HL-60/S4 (cell line): ENCODE results near the gene TLE1.
"Not testable (repeated sequence)": the region's sequence is repeated elsewhere in the genome, so short reads cannot be mapped to it uniquely, and the experiment has no call there.

Experiments
- in situ Hi-C: fragments of 300-500 bp; cut with MboI; formaldehyde crosslinking; loops from 2 replicates; pipeline ENCODE4 v1.14.3; 2022; ENCODE audit warnings: low sequenced_read_pairs

Gene TLE1

DNA sequence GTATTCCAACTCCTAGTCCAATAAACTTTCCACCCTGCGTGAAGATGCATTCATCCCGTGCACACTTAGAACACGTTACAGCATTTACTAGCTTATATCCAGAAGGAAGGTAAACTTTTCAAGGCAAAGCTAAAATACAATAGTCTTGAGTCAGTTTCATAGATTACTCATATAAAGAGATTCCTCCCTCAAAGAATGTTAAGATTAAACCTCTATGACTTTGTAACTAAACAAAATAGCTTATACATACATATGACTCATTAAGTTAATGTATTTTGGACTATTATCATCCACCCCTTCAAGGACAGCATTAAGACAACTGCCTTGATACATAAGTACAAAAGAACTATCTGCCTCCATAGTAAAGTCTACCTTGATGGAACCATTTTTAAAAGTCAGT lies 36.1 kb downstream of the TLE1 start:
- in situ Hi-C loops, result no loop called here

DNA sequence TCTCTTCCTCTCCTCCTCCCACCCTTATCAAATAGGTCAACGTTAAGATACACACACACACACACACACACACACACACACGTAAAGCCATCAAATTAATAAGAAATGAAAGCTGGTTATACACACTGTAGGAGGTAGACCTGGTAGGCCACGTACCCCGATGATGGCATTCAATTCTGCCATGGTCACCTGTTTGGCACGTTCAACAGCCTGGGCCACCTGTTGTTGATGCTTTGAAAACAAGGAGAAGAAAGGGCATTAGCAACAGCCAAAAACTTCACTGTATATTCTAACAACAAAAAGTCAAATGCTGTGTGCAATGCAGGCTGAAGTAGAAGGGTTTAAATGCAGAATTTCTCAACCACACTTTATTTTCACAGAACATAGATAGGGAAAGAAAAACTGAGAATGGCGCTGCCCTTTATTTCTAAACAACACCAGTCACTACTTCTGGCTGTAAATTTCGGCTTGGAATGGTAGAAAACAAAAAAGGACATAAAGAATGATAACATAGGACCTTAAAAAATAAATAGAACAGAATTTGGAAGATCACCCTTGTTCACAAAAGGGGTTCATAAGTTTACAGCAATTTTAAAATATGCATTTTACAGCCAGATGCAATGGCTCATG lies 37.2 kb downstream of the TLE1 start:
- in situ Hi-C loops, result no loop called here

DNA sequence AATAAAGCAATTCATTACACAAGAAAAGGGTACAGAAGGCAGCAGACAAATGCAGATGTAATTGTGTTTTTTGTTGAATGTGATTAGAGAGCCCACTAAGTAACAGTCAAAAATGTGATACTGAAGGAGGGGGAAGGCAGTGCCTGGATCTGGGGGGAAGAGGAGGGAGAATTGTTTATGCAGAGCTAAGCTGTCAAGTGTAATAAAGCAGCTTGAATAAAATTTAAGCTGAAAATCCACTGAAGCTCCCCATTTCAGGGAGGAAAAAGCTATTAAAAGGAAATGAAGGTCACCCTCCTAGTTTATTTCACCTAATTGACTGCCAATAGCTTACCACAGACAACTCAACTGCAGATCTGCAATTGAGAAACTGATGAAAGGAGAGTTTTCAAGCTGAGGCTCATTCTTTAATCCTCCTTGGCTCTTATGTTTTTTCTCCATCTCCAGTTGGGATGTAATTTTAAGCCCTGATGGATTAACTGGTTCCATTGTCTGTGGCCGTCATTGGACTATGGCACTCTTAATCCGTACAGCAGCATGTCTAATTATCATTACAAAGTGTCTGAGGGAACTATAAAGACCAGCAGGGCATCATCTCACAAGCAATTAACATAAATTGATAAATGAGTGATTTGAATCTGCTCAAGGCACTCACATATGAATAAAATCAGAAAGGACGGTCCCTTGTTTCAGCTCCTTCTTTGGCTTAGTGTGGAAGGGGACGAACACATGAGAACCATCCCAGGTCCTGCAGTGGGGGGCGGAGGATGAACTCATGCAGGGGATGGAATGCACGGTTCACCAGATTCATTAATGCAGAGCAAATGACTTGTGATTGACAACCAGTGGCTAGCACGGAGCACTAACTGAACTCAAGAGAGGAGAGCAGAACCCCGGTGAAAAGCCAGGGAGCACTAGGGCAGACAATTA lies 38.5 kb downstream of the TLE1 start:
- in situ Hi-C loops, result no loop called here

DNA sequence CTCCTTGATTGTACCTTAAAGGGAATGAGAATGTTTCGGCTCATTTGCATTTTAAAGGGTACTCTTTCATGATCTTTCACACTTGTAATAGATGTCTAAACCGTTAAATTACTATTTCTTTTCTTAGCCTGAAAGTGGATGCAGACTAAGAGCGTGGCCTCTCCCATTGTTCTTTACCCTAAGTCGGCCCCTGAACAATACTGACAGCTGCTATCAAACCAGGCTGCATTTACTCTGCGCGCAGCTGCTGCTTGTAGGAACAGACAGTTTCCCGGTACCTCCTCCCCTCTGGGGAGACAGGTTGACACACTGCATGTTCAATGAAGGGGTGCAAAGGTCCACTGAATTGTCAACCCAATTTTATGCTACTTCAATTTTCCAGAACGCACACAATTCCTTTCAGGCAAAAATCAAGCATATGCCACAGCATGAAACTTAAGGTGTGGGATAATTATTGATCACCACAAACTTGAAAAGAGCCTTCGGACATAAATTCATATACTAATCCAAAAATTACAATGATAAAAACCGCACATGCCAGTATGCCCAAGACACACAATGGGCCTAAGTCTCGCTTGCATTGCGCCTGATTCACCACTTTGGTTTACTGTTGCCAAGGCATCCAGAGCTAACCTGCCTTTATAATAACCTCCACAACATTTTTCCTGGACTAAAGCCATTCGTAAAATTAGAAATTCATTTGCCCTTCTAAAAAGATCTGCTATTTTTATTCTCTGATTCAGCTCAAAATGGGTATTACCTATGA lies 39.7 kb downstream of the TLE1 start:
- in situ Hi-C loops, result no loop called here

DNA sequence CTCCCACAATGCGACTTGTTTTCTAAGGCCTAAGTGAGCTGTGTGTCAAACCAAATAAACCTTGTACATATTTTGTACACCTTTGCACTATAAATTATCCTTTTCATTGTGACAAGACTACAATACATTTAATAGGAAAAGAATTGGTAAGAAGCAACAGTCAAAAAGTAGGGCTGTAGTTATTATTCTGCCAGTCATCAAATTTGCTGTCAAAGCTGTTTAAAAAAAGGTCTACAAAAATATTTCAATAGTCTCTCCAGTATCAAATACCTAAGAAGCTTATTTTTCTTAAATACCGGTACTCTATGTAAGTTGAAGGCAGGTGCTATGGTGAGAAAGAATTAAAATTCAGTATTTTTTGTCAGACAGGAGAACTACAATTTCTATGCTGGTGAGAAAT lies 40.5 kb downstream of the TLE1 start:
- in situ Hi-C loops, result no loop called here

DNA sequence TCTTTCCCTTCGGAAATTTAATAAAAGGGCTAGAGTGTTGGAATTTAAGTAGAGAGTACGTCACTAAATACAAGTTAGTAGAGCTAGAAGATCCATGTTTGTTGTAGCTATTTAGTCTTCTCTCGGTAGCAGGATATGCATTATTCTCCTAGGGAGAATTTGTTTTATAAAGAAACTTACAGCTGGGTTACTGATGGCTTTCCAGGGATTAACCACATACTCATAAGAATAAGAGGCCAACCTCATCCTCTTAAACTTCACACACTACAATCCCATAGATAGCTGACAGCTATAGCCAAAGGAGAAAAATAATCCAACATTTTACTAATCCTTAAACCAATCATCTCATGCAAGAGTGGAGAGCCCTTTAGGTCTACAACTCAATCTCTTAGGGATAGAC lies 43.0 kb downstream of the TLE1 start:
- in situ Hi-C loops, result no loop called here

DNA sequence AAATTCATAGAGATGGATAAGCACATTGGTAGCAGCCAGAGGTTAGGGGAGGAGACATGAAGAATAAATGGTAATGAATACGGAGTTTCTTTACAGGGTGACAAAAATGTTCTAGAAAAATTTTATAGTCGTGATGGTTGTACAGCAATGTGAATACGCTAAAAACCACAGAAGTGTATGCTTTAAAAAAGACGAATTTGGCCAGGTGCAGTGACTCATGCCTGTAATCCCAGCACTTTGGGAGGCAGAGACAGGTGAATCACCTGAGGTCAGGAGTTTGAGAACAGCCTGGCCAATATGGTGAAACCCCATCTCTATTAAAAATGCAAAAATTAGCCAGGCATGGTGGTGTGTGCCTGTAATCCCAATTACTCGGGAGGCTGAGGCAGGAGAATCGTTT lies 44.8 kb downstream of the TLE1 start:
- in situ Hi-C loops, result not testable (repeated sequence)

DNA sequence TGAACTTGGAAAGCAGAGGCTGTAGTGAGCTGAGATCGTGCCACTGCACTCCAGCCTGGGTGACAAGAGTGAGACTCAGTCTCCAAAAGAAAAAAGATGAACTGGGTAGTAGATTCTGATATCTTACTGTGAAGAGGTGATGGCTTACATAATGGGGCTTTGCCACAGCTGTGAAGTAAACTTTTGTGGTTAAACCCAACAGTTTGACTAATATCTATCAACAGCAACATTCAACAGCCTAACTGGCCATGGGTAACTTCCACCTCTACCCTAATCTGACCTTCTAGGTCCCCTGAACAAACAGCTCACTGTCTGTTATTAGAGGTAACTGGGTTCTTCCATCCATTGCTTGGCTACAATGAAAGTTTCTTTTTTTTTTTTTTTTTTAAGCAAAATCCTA lies 52.1 kb downstream of the TLE1 start:
- in situ Hi-C loops, result no loop called here

DNA sequence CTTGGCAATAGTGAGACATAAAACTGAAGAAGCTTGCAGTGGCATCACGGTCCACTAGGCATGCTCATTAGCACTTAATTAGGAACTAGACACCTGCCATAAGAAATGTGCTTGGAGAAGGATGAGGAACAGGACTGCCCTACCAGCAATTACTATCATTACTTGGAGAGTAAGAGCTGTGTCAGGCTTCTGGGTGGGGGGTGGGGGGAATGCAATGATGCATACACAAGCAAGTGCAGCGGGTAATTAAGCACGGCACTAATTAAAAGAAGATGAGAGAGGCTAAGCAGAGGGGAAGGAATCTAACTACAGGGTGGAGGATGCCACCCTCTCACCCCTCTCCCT lies 53.1 kb downstream of the TLE1 start:
- in situ Hi-C loops, result no loop called here

DNA sequence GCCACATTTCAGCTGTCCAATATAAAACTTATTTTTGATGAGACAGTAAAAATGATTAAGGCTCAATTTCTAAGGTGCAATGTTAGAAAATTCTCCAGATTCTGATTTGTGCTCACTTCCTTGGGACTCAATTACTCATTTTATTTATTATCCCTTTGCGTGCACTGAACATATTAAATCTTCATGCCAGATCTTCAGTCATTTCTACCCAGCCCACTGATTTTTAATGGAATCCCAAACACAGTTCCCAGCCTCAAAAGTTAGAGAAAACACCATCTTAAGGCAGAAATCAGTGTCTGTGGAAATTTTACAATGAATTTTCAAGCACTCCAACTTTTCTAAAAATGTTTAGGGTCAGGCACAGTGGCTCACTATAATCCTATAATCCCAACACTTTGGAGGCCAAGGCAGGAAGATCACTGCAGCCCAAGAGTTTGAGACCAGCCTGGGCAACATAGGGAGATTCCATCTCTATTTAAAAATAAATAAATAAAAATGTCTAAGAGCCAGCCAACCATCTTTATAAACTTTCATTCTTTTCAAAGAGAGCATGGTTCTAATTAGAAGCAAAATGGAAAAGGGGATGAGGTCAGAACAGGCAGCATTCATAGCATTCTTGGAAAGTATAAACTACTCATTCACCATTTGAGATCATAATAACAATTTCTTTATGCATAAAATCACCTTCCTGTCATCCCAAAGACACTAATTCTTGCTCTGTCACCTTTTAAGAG lies 53.7 kb downstream of the TLE1 start:
- in situ Hi-C loops, result no loop called here

DNA sequence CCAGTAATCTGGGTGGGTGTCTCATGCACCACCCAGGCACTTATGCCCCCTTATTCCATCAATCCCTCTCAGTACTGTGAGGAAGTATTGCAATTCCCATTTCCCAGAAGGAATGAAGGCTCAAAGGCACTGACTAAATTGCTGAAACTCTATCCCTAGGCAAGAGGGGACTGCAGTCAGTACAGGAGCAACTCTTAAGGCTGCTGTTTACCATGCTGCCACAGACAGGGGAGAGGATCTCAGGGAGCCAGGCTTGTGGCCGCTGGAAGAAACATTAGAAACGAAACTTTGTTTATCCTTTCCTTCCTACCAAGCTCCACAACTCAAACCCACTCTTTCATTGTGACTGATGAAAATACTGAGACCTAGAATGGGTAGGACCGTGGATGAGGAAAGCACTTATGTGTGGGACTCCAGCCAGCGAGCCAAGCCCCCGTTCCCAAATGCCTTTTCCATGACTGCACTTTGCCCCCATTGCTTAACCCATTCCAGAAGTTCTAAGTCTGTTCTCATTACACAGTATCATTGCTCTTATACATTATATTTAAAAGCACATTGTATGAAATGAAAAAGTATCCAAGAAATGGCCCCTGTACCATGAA lies 54.3 kb downstream of the TLE1 start:
- in situ Hi-C loops, result no loop called here

DNA sequence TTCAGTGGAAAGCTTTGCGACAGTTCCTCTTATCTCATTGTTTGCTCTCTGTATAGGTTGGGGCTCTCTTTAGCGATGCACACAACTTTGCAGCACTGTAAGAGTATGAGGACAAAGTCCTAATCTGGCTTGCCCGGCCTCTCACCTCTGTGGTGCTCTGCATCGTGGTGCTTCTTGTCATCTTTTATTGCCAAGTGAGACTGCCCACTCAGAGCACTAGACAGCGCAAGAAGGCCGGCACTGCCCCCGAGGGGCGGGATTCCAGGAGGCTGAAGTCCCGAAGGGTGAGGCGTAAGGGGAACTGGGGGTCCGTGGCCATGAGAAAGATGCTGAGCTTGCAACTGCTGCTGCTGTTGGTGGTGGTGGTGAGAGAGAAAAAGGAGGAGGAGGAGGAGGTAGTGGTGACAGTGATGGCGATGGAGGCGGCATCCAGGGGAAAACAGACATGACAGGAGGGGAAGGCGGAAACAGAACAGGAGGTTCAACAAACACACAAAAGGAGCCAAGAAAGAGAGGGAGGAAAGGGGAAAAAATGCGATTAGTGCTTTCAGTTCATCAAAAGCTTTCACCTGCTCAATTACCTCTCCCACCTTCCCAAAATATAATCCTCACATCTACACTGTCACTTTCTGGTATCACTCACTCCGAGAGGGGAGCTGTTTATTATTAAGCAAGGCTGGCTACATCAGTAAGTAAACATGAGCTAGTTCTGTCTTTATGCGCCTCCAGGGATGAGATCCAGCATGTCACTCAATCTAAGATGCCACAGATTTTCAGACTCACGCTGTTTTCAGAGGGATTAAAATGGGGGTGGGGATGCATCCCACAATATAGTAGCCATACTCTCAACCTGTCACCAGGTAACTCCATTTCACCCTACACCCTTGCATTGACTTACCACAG lies 55.1 kb downstream of the TLE1 start:
- in situ Hi-C loops, result no loop called here

DNA sequence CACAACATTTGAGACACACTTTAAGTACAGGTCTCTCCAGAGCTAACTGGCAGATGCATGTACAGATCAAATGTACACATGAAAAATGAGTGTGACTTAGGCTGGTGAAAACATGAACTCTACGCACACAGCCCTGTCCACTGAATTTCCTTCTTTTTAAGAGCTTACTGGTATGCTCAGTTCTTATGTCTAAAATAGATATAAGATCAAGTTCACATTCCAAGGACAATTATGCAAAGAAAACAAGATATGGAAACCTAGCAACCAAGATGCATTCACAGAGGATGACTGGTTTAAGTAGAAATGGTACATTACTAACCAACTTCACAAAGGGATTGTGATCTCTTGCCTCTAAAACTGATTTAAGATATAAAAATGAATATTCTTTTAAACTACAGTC lies 56.7 kb downstream of the TLE1 start:
- in situ Hi-C loops, result no loop called here

DNA sequence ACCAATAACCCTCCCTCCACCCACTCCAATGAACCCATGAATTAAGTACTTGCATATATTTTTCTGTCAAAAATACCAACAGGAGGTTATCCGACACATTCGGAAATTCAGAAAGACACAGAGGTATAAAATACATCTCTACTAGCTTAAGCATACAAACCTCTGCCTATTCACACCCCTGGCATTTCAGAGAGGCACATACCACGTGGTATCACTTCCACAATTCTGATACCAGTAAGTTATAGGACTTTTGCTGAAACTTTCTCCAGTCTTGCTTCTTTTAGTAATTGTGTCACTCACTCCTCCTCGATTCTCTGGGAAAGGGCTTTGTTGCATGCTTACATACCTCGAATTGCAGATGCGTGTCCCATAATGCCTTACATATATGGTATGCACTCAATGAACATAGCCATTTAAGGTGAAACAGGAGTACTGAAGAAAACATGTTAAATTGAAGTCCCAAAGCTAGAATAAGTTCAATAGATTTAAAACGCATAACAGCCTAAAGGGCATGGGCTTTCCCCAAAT lies 58.1 kb downstream of the TLE1 start:
- in situ Hi-C loops, result no loop called here

DNA sequence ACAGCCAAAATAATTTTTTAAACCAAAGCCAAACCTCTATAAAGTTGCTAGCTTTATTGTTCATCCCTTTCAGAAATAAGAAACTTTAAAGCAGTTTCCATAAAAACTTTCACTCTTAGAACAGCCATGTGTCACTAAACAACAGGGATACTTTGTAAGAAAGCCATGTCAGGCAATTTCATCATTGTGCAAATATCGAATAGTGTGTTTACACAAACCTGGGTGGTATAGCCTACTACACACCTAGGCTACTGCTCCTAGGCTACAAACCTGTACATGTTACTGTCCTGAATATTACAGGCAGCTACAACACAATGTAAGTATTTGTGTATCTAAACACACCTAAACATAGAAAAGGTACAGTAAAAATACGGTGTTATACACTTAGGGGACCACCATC lies 59.9 kb downstream of the TLE1 start:
- in situ Hi-C loops, result no loop called here

DNA sequence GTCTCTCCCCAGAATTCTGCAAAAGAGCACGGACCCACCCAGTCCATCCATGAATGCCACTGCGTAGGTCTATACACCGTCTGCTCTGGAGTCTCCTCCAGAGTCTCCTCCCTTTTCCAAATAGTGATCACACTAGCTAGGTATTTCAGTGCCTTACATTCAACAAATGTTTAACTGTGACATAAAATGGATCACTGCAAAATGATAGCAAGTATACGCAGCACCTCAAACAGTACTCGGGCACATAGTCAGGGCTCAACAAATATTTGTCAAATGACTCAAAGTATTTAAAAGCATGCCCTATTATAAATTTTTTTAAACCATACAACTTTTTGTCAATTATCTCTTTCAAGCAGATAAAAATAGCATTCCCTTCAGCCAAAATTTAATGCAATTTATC lies 60.5 kb downstream of the TLE1 start:
- in situ Hi-C loops, result no loop called here

DNA sequence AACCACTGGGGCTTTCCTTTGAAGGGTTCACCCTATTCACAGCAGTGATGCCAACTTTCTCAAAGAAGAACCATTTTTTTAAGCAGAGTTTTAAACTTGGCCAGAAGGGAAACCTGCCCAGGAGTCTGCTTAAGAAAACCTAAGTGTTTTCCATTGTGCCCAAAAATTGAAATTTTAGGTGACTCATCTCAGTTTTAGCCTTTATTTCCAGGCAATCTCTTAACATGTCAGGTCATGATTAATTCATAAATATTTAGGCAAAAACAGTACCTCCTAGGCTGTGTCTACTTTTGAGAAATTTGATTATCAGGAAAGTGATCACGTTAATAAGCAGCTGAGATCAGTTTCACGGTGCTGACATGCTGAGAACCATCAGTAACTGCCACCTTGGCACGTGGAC lies 61.9 kb downstream of the TLE1 start:
- in situ Hi-C loops, result no loop called here

DNA sequence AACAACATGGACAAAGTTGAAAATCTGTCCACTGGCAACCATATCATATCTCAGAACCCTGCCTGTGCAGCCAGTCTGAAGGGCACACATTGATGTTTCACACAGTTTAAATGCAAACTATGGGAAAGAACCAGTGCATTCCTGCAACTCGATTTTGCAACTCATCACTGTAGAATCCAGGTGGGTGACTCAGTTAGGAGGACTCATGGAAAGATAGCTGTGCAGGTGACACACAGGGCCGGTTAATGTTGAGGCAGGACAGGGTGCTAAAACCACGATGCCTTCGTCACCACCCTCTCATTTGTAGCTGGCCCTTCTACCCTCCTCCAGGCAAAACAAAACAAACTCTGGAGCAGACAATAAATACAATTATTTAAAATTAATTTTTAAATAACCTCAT lies 62.8 kb downstream of the TLE1 start:
- in situ Hi-C loops, result no loop called here

DNA sequence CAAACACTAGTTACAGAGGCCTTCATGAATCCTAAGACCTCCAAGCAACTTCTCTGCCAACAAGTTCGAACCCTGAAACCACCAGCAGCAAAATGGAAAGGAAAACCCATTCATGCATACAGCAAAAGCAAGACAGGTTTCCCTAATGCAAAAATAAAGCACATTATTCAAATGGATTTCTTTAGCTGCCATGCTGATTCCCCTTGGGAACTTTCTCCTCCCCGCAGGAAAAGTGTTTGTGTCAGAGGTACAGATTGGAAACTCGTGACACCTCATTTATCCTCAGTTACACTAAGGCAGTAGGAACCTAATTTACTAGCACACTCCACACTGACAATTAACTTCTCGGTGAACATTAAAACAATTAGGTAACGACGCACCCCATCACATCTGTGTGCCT lies 63.4 kb downstream of the TLE1 start:
- in situ Hi-C loops, result no loop called here

DNA sequence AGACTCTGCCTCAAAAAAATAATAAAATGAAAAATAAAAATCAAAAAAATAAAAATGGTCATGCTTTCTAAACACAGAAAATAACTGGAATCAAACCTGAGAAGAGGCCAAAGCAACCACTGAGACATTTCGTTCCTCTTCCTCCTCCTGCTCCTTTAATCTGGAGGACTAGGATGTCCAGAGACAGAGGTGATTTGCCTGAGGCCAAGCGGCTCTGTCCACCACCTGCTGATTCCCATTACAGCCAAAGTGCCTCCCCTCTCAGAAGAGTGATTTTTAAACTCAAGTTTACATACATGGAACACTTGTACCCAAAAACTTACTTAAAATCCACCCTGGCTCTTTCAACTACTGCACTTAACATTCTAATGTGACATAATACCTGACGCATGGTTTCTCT lies 65.6 kb downstream of the TLE1 start:
- in situ Hi-C loops, result no loop called here
